Effector memory CD4-positive, alpha-beta T cell (primary cell): Measurements from ENCODE around the gene RHCE.
"Not testable (repeated sequence)": the region's sequence is repeated elsewhere in the genome, so short reads cannot be mapped to it uniquely, and the experiment has no call there.

ENCODE experiments used
- DNase-seq, 3 donors: peaks; one replicate each; pipeline ENCODE4 v3.0.0-alpha.2; 2020
- H3K27ac ChIP-seq: 2 replicates; pipeline ENCODE4 v1.7.0; 2013; ENCODE audit warnings: mild to moderate bottlenecking, low read length, moderate library complexity; ENCODE audit not compliant: insufficient read depth, poor library complexity, severe bottlenecking
- H3K27me3 ChIP-seq: replicated peaks from 2 replicates; pipeline ENCODE4 v1.7.0; 2013; ENCODE audit warnings: mild to moderate bottlenecking, low read length; ENCODE audit not compliant: insufficient read depth, control insufficient read depth, poor library complexity, severe bottlenecking
- H3K36me3 ChIP-seq: 2 replicates; pipeline ENCODE4 v1.7.0; 2013; ENCODE audit warnings: mild to moderate bottlenecking, low read length, moderate library complexity; ENCODE audit not compliant: control insufficient read depth, insufficient read depth
- H3K4me1 ChIP-seq: 2 replicates; pipeline ENCODE4 v1.7.0; 2013; ENCODE audit warnings: low read length, mild to moderate bottlenecking; ENCODE audit not compliant: control insufficient read depth, insufficient read depth, poor library complexity, severe bottlenecking
- H3K4me3 ChIP-seq: 2 replicates; pipeline ENCODE4 v1.7.0; 2013; ENCODE audit warnings: low read length, low read depth, mild to moderate bottlenecking; ENCODE audit not compliant: insufficient read depth, poor library complexity, severe bottlenecking
- H3K9me3 ChIP-seq: 2 replicates; pipeline ENCODE4 v1.7.0; 2013; ENCODE audit warnings: mild to moderate bottlenecking, low read length, moderate library complexity; ENCODE audit not compliant: control insufficient read depth

Gene RHCE

GRCh38 chr1:25402947-25403803 lies 17.4 kb downstream of the RHCE start:
- not testable (repeated sequence) for H3K36me3 ChIP-seq, DNase-seq, H3K27me3 ChIP-seq, H3K9me3 ChIP-seq, H3K27ac ChIP-seq, H3K4me3 ChIP-seq, H3K4me1 ChIP-seq

- not testable (repeated sequence) for H3K27ac ChIP-seq, H3K9me3 ChIP-seq, H3K27me3 ChIP-seq, DNase-seq, H3K4me1 ChIP-seq, H3K36me3 ChIP-seq, H3K4me3 ChIP-seq
Measured at GRCh38 chr1:25398079-25398478, 22.5 kb downstream of the RHCE start.

- H3K36me3 ChIP-seq, DNase-seq, H3K4me1 ChIP-seq, H3K9me3 ChIP-seq, H3K27ac ChIP-seq, H3K27me3 ChIP-seq, H3K4me3 ChIP-seq: not testable (repeated sequence)
Measured at GRCh38 chr1:25397549-25397948, 23.1 kb downstream of the RHCE start.

GRCh38 chr1:25392841-25393240 lies 27.8 kb downstream of the RHCE start:
- Histone ChIP-seq H3K9me3 (no peaks in the 10 kb centered on the region), H3K27ac (no peak overlapping the region), H3K4me3 (no peak overlapping the region)

GRCh38 chr1:25389721-25390120 lies 30.9 kb downstream of the RHCE start:
- H3K27me3 ChIP-seq, H3K9me3 ChIP-seq, DNase-seq, H3K4me3 ChIP-seq, H3K4me1 ChIP-seq, H3K27ac ChIP-seq, H3K36me3 ChIP-seq: not testable (repeated sequence)

More at GRCh38 chr1:25392841-25393240, 27.8 kb downstream of the RHCE start:
- Histone ChIP-seq H3K4me1 (no peaks in the 10 kb centered on the region), H3K27me3 (no peaks in the 10 kb centered on the region), H3K36me3 (no peaks in the 10 kb centered on the region)
- DNase-seq = no peak

- H3K27ac ChIP-seq, H3K27me3 ChIP-seq, H3K4me1 ChIP-seq, DNase-seq, H3K9me3 ChIP-seq, H3K36me3 ChIP-seq, H3K4me3 ChIP-seq: not testable (repeated sequence)
Measured at GRCh38 chr1:25388691-25389090, 31.9 kb downstream of the RHCE start.

- H3K4me3 ChIP-seq, H3K4me1 ChIP-seq, DNase-seq, H3K36me3 ChIP-seq, H3K9me3 ChIP-seq, H3K27me3 ChIP-seq, H3K27ac ChIP-seq: not testable (repeated sequence)
Measured at GRCh38 chr1:25387096-25387495, 33.5 kb downstream of the RHCE start.

GRCh38 chr1:25383875-25384274 lies 36.8 kb downstream of the RHCE start:
- H3K36me3 ChIP-seq, H3K4me3 ChIP-seq, DNase-seq, H3K9me3 ChIP-seq, H3K27me3 ChIP-seq, H3K27ac ChIP-seq, H3K4me1 ChIP-seq: not testable (repeated sequence)

- not testable (repeated sequence) for H3K9me3 ChIP-seq, DNase-seq, H3K27ac ChIP-seq, H3K36me3 ChIP-seq, H3K4me1 ChIP-seq, H3K27me3 ChIP-seq, H3K4me3 ChIP-seq
Measured at GRCh38 chr1:25383090-25383489, 37.5 kb downstream of the RHCE start.

- H3K9me3 ChIP-seq, H3K27me3 ChIP-seq, H3K4me1 ChIP-seq, H3K4me3 ChIP-seq, DNase-seq, H3K36me3 ChIP-seq, H3K27ac ChIP-seq: not testable (repeated sequence)
Measured at GRCh38 chr1:25382543-25382942, 38.1 kb downstream of the RHCE start.
